Gastrocnemius medialis (tissue), 4 donors: ENCODE results near the gene UTF1.

ENCODE experiments used
- POLR2A ChIP-seq, 2 donors: fragments of 450-650 bp; IDR thresholded peaks; one replicate each; pipeline ENCODE4 v1.6.1; 2017; ENCODE audit warnings: antibody characterized with exemption in 2 of 2, mild to moderate bottlenecking in 2 of 2, moderate library complexity in 2 of 2
- TF ChIP-seq, protein P1 (sequence below), 5 experiments: fragments of 450-650 bp in 3 of 5; fragments of 200-600 bp in 2 of 5; sonication (generic) in 2 of 5; IDR thresholded peaks in 4 of 5; conservative IDR thresholded peaks in 1 of 5; 1 replicate in 4 of 5; 2 replicates in 1 of 5; pipeline ENCODE4 v1.5.1; 2016 to 2019; ENCODE audit warnings: antibody characterized with exemption in 5 of 5, mild to moderate bottlenecking in 3 of 5, moderate library complexity in 3 of 5

GRCh38 chr10:133267293-133267692, 37.3 kb downstream of the UTF1 start:
- TF ChIP-seq POLR2A (IDR thresholded peaks at IDR 0.05) = no peak
- TF ChIP-seq, protein P1, sequence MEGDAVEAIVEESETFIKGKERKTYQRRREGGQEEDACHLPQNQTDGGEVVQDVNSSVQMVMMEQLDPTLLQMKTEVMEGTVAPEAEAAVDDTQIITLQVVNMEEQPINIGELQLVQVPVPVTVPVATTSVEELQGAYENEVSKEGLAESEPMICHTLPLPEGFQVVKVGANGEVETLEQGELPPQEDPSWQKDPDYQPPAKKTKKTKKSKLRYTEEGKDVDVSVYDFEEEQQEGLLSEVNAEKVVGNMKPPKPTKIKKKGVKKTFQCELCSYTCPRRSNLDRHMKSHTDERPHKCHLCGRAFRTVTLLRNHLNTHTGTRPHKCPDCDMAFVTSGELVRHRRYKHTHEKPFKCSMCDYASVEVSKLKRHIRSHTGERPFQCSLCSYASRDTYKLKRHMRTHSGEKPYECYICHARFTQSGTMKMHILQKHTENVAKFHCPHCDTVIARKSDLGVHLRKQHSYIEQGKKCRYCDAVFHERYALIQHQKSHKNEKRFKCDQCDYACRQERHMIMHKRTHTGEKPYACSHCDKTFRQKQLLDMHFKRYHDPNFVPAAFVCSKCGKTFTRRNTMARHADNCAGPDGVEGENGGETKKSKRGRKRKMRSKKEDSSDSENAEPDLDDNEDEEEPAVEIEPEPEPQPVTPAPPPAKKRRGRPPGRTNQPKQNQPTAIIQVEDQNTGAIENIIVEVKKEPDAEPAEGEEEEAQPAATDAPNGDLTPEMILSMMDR (IDR thresholded peaks at IDR 0.05 in 4 of 5, conservative IDR thresholded peaks at IDR 0.05 in 1 of 5) = no peak
